Renal pelvis (tissue), 4 donors: ENCODE measurements around the gene RNASET2. TPM values are rescaled to one million over a fixed set of nuclear protein-coding genes. Genes with fewer than 3 reads are reported as not detected.
"Not testable (repeated sequence)": the region's sequence is repeated elsewhere in the genome, so short reads cannot be mapped to it uniquely, and the experiment has no call there.

Experiments
- DNase-seq: peaks from one replicate; pipeline ENCODE4 v3.0.0-alpha.2; 2013
- polyA plus RNA-seq, 3 donors: library from polyadenylated mRNA; unstranded; fragments of 120-200 nt; gene quantifications; one replicate each; pipeline ENCODE4 v1.2.1, GENCODE V29; 2013; ENCODE audit not compliant: insufficient read length in 3 of 3

RNASET2 gene
- polyA plus RNA-seq, 3 donors = 58.5 to 73.1 (median 61.3) TPM

DNA sequence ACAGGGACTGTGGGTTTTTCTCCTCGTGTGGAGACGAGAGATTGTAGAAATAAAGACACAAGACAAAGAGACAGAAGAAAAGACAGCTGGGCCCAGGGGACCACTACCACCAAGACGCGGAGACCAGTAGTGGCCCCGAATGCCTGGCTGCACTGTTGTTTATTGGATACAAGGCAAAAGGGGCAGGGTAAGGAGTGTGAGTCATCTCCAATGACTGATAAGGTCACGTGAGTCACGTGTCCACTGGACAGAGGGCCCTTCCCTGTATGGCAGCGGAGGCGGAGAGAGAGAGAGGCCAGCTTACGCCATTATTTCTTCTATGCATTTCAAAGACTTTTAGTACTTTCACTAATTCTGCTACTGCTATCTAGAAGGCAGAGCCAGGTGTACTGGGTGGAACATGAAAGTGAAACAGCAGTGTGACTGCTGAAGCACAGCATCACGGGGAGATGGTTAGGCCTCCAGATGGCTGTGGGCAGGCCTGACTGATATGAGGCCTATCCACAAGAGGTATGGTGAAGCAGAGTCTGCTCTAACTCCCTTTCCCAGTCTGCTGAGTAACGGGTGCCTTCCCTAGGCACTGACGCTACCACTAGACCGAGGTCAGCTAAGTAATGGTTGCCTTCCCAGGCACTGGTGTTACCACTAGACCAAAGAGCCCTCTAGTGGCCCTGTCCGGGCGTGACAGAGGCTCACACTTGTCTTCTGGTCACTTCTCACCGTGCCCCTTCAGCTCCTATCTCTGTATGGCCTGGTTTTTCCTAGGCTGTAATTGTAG, 5.3 kb downstream of the RNASET2 start:
- not testable (repeated sequence) for DNase-seq

DNA sequence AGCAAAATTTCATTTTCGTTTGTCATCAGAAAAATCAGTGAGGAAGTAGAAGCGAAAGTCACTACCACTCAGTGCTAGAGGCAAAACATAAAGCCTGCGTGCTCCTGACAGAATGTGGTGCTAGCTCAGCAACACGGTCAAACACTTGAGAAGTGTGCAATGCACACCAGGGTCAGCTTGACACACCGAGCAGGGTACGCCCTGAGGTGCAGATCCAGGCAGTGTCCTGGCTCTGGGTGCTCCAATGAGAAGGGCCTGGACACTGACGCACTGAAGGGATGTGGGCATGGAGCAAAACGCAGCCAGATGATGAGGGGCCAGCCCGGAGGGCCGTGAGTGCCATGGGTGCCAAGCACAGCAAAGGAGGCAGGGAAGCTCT, 5.9 kb downstream of the RNASET2 start:
- DNase-seq = no peak

DNA sequence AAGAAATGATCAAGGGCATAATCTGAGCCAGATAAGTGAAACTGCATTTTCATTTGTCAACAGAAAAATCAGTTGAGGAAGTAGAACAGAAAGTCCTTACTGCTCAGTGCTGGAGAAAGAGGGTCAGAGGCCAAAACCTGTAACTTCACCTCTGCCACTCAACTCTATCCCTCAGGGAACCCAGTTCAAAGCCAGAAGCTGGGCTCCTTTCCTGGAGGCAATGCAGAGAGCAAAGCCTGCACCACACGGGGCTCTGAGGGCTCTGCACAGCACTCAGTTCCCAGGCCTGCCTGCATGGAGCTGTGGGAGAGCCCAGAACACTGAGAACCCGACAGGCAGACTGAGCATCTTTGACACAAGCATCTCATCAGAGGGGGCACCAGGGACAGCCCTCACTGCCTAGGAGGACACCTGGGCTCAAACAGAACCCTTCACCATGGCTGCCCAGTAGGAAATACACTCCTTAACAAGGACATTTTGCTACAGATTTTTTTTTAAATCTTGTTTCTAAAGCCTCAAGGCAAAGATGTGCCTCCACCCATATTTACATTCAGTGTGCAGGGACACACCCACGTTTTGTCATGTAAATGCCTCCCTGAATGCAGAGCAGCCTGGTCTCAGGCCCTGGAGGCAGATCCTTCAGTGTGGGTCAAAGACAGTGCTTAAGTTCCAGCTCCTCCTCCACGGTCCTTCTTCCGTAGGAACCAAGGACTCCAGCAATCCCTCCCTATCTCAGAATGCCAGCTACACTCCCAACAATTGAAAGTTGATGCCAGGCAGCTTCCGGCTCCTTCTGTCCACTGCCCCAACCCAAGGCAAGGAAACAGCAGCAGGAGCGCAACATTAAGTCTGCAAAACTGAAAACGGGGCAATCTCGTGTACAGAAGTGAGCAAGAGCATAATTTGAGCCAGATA, 6.6 kb downstream of the RNASET2 start:
- DNase-seq = no peak

DNA sequence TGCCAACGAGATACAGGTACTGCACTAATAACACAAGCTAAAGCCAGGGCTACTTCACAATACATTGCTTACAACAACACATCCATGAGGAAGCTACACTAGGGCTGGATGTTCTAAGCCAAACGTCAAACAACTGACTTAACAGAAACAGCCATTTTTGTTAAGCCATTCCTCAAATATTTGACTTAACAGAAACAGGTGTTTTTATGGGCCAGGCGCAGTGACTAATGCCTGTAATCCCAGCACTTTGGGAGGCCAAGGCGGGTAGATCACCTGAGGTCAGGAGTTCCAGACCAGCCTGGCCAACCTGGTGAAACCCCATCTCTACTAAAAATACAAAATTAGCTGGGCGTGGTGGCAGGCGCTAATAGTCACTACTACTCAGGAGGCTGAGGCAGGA, 7.6 kb downstream of the RNASET2 start:
- not testable (repeated sequence) for DNase-seq

DNA sequence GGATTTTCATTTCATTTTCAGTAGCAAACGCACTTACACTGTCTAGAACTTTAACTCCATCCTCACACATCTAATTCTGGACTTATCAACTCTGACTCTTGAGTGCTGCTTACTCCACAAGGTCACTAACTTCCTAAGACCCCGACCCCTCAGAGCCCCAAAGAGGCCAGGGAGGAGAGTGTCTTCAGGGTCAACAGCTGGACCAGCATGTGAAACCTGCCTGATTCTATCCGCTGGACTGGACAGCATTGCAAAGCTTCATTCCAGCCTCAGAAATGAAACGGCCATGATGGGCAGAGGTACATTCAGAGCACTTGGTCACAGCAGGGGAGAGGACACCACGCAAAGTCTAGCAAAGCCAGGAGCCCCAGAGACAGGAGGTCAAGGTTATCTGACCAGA, 9.1 kb downstream of the RNASET2 start:
- no peak for DNase-seq

DNA sequence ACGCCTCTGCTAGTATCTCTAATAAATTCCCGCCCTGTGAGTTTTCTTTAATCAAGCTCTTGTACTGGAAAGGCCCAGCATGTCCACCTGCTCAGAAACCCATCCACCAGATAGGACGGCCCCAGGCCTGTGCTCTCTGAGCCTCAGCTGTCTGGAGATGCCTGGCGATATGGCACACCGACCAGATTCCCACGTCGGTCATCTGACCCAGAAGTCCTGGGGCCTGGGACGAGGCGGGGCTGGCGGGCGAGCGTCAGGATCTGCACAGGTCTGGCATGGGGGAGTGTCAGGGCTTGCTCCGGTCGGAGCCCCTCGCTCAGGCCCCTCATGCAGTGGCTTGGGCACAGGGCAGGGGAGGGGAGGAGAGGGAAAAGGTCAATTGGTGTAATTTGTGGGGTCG, 10.2 kb downstream of the RNASET2 start:
- DNase-seq = no peak

DNA sequence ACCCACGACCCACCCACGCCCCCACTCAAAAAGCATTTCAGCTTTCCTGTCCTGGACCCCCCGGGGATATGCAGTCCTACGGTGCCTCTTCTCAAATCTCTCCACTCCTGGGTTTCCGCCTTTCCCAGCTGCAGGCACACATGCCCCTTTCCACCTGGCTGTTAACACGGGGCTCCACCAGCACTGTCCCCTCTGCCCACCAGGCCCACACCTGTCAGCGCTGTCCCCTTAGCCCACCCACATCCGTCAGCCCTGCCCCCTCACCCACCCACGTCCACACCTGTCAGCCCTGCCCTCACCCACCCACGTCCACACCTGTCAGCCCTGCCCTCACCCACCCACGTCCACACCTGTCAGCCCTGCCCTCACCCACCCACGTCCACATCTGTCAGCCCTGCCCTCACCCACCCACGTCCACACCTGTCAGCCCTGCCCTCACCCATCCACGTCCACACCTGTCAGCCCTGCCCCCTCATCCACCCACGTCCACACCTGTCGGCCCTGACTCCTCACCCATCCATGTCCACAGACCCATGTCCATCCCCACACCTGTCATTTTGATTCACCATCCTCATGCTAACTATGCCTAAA, 11.6 kb downstream of the RNASET2 start:
- DNase-seq = no peak

DNA sequence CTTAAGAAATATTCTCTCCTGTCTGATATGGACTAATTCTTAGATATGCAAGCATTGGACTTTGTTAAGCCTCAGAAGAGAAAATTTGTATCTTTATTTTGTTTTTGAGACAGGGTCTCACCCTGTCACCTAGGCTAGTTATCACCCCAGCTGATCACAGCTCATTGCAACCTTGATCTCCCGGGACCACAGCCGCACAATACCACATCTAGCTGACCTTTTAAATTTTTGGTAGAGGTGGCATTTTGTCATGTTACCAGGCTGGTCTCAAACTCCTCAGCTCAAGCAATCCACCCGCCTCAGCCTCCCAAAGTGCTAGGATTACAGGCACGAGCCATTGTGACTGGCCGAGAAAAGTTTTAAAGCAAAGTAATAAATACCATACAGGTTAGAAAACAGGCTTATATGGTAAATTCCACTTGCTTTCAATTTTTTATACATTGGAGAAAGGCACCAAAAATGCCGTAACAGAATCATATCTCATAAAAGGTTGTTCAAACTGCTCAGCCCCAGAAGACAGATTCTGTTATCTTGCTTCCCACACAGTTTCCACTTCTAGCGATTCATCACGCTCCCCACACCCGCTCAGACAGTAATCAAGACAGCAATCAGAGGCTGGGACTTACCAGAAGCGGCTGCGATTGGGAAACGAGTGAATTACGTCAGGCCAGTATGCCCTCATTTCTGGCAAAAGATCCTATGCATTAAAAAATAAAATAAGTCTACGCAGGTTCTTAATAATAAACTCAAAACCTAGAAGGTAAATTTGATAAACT, 13.8 kb downstream of the RNASET2 start:
- DNase-seq = no peak

DNA sequence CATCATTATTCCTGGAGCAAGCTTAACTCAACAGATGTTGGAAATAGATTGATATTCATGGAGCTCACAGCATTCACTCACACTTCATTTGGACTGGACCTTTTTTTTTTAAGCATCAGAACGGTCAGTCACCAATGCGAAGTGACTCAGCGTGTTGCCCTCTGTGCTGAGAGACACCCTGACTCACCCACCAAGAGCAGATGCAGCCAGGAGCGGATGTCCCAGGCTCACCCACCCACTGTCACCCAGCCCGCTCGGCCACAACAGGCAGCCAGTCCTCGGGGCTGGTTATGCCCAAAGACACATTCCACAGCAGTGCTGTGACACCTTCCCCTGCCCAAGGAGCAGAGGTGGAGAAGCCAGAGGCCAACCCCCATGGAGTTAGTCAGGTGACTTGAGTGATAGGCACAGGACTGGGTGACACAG, 15.7 kb downstream of the RNASET2 start:
- no peak for DNase-seq

DNA sequence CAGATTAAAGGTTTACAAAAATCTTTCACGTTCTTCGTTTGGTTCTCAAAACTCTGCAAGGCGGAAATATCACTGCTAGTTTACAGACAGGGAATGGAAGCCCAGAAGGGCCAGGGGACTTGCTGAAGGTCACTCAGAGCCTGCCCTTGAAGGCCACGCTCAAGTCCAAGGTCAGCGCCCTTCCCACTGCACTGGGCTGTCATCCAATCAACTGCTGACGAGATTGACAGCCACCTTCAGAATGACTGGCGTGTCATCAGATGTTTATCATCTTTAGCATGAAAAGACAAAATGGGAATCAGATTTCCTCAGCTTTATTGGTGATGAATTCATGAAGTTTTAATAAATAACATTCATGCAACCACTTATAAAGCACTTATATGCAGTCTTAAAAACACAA, 16.5 kb downstream of the RNASET2 start:
- DNase-seq = no peak

DNA sequence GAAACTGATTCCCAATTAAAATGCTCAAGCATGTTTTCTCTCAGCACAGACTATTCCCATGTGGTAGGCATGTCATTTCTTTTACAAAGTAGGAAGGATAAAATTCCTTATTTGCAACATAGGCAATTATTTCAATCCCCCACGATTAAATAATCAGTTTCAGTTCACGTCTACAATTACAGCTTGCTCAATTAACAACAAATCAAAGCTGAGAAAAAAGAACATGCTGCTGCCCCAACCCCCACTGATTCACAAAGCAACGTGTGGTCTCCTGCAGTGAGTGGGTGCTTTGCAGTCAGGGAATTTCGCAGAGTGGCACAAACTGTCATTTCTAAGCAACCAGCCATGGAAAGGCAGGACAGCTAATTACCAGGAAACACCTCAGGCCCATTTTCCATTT, 17.0 kb downstream of the RNASET2 start:
- no peak for DNase-seq

DNA sequence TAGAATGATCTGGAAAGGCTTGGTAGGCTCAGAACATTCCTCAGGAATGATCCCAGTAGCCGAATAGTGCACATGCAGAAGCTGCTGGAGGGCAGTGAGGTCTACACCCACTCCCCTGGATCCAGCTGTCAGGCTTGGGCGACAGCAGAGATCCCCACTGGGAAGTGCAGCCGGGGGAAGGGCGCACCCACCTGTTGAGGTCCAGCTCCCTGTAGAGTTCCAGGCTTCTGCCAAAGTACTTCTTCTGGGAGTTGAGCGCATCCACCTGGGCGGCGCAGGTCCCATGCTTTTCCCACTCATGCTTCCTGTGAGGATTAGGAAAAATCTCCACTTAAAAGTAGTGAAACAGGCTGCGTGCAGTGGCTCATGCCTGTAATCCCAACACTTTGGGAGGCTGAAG, 17.6 kb downstream of the RNASET2 start:
- no peak for DNase-seq

DNA sequence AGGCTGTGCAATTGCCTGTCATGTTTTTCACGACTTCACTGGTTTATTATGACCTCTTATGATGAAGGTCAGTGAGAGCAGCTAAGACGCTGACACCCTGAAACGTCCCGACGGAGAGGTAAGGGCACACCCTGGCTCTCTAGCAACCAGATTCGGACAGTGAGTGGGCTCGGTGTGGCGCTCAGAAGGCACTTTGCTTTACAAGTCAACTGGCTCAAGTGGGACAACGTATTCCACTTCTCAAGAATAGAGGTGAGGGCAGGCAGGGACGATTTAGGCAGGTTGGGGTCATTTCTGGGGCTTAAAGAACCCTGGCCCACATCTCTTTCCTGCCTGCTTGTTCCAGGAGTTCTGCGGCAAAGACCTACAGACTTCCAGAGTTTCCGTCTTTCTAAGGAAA, 18.2 kb downstream of the RNASET2 start:
- no peak for DNase-seq

DNA sequence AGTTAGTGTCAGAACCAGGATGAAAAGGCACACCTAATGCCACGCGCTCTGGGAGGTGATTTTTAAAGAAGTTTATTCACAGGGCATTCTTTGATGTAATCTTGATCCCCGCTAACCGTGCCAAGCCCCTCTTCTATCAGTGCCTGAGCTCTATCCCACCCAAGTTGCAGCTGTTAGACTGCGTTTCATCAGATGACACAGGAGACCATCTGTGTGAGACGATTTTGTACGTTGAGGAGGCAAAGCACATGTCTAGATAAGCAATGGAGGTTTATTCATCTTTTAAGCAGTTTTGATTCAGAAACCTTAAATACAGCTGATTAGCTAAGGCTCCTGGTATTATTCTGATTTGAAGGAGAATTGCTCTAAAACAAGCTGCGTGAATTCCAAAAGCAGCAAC, 18.6 kb downstream of the RNASET2 start:
- no peak for DNase-seq

DNA sequence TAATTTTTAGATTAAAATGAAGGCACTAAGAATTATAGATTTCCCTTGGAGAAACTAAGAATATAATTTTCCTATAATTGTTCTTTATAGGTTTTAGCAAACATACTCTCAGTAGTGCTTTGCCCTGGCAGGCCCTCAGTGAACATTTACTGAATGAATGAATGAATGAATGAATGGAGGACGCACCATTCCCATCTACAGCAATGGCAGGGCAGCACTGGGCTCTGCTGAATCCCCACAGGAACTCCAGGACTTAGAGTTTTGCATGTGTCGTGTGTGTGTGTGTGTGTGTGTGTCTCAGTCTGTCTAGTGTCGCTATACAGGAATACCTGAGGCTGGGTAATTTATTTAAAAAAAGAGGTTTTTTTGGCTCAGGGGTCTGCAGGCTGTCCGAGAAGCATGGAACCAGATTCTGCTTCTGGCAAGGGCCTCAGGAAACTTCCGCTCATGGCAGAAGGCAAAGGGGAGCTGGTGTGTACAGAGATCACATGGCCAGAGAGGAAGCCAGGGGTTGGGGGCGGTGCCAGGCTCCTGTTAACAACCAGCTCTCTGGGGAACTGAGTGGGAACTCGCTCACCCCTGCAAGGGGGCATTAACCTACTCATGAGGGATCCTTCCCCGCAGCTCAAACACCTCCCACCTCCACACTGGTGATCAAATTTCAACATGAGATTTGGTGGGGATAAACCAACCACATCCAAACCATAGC, 20.1 kb downstream of the RNASET2 start:
- DNase-seq = no peak

DNA sequence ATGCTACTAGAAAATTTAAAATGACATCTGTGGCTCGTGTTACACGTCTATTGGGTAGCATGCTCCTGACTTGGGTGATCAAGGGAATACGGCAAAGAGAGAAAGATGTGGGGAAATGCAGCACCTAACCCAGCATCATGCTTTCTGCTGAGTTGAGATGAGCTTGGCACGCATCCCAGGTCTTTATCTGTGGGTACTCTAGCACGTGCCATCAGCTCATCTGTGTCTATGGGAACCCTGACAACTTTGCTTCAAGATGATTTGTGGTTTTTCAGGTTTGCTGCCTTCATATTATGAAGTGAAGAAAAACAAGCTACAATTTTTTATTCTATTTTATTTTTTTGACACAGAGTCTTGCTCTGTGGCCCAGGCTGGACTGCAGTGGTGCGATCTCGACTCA, 21.0 kb downstream of the RNASET2 start:
- no peak for DNase-seq

DNA sequence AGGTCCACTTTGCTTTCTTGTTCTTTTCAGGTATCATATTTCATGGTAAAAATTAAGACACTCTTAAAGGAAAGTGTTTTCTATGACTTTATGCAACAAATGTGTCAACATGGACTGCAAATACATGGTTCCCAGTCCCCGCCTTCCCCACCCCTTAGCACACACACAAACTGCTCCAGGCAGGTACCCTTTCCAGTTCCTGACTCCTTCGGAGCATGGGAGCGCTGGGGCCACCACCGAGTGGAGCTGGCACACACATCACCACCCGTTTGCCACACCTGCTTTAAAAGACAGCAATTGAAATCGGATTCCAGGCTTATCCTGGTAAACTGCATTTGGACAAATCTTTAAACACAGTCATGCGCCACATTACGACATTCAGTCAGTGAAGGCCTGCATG, 22.2 kb downstream of the RNASET2 start:
- no peak for DNase-seq

DNA sequence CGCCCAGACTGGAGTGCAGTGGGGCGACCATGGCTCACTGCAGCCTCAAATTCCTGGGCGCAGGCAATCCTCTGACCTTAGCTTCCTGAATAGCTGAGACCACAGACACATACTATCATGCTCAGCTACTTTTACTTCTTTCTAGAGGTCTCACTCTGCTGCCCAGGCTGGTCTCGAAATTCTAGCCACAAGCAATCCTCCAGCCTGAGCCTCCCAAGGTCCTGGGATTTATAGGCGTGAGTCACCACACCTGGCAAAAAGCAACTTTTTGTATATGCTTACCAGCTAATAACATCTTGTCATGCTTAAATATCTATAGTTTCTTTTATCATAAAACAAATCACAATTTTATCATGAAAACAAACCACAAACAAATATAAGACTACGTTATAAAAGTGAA, 23.0 kb downstream of the RNASET2 start:
- DNase-seq = no peak

DNA sequence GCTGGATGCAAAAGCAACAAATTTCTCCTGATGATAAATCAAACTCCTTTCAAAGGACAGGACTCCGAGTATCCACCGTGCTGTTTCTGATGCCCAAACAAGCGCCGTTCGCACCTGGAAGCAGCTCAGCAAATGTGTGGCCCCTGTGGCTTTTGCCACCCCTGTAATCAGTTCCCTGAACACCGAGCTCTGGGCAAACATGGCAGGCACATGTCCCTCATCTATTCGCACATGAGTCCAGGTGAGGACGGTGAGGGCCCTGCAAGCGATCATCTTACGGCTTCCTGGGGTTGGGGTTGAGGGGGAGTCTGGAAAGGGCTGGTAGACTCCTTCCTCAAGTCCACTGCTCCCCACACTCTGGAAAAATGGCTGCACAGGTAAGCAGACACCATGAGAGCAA, 23.7 kb downstream of the RNASET2 start:
- DNase-seq = no peak

DNA sequence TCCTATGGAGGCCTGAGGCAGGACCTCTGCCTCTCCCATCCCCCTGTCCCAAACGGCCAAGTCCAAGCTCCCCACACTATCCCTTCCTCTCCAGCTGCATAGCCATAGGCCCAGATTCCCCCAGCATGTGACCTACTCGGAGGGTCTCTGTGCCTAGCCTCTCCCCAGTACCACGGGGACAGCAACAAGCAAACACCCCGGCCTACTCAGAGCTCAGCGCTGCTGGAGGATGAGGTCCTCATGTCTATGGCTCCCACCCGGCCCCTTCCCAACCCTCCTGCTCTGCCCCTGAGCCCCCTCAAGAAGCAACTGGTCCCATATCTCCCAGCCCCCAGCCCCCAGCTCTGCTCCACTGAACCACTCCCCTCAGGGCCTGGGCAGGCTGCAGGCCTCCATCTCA, 24.2 kb downstream of the RNASET2 start:
- no peak for DNase-seq

DNA sequence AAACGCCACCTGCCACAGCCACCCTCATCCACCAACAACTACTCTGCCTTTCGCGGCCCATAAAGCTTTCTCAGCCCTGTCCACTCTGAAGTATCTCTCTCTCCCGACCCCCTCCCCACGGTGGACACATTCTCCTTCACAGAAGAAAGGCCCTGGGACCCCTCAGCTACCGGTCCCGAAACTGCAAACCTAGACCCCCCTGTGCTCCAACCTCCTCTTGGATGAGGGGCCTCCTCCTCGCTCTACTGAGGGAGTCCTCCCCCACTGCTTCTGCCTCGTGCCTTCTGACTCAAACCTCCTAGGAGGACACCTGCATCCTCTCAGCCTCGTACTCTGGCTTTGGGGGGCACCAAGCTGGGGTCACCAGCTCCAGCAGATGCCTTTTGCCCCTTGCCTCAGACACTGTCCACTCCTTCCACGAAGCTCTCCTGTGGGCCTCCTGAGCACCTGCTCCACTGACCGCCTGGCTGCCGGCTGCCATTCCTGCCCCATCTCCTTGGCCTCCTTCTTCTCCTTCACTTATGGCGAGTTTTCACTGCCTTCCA, 24.9 kb downstream of the RNASET2 start:
- no peak for DNase-seq
